GM21390 (cell line): ENCODE data around the gene DPEP2.
A peak's percentile ranks its signal among the peaks of the same experiment; 100 is the strongest.
"Not testable (repeated sequence)": the region's sequence is repeated elsewhere in the genome, so short reads cannot be mapped to it uniquely, and the experiment has no call there.

Source experiments
- ATAC-seq: cut with Tn5 transposase; IDR thresholded peaks from one replicate; pipeline ENCODE4 v1.9.1; 2021; ENCODE audit not compliant: unreplicated experiment

DPEP2 gene

GRCh38 chr16:68009157-68009735, 10.0 kb upstream of the DPEP2 start:
- ATAC-seq, result no peak

DNA sequence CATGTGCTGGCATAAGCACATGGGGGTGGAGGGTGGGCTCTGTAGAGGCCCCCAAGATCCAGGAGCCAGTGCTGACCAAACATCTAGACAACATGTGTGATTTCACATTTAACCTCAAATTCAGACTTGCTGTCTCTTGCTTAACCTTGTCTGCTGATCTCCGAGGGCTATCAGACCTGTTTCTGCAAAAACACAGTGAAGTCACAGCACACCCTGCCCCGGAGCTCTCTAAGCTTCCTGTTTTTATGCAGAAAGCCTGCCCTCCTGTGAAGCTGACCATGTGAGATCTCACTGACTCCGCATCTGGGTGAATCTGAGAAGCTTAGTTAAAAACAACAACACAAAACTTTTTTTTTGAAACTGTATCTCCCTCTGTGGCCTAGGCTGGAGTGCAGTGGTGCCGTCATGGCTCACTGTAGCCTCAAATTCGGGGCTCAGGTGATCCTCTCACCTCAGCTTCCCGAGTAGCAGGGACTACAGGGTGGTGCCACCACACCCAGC, 6.6 kb upstream of the DPEP2 start:
- ATAC-seq, result no peak

DNA sequence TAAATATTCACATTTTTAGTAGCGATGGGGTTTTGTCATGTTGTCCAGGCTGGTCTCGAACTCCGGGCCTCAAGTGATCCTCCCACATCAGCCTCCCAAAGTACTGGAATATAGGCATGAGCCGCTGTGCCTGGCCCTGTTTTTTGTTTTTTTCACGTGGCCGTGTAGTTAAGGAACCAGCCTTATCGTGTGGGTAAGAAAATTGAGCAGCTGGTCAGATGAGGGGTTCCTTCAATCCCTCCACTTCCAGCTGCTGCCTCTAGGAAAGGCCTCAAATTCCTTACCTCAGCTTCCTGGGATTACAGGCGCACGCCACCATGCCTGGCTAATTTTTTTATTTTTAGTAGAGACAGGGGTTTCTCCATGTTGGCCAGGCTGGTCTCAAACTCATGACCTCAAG, 5.9 kb upstream of the DPEP2 start:
- ATAC-seq, result no peak

DNA sequence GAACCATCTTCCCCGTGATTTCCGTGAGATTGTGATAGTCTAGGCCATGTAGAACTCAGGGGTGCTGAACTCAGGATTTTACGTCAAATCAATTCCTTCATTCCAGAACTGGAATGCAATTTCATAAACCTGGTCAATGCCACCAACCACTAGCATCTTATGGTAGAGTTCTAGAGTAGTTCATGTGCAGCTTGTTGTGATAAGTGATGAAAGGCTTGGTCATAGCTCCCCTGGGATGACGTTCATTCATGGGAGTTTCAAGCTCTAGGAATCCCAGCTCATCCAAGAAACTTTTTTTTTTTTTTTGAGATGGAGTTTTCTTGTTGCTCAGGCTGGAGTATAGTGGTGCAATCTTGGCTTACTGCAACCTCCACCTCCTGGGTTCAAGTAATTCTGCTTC, 3.7 kb upstream of the DPEP2 start:
- ATAC-seq, result no peak

DNA sequence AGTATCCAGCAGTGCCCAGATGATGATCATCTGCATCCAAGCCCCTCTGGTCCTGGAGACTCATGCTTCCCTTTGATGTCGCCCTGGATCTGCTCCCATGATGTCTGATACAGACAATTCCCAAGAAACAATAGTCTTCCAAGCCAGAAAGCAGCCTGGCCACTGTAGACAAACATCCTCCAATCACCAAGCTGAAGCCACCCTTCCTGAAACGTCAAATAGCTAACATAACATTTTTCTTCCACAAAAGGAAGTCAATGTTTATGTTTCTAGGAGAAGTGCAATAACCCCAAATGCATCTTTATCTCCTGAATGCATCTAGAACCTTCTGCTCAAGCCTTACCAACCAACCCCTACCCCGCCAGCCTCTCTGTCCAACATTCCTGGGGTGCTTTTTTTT, 1.2 kb upstream of the DPEP2 start:
- no peak for ATAC-seq

DNA sequence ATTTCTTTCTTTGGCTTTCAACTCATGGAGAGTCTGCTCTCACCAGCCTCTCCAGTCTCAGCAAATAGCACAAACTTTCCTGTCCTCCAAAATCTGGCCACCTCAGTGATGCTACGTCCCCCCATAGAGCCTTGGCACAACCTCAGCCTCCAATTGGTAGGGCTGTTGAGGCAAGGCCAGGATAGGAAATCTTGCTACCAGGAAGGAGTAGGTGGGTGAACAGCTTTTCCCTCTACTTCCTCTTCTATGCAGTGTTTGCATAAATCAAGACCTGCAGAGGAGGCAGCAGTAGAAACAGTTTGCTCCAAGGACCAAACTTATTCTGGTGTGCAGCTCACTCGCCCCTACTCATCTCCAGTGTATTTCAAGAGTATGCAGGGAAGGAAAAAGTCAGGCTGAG, 701 bp upstream of the DPEP2 start:
- ATAC-seq, result no peak

- not testable (repeated sequence) for ATAC-seq
These were observed 979 bp downstream of the DPEP2 start for GRCh38 chr16:67998231-67998778.

GRCh38 chr16:67996666-67997065, 2.6 kb downstream of the DPEP2 start:
- ATAC-seq, result no peak

- ATAC-seq, result no peak
These were observed 3.9 kb downstream of the DPEP2 start for GRCh38 chr16:67995423-67995822.

DNA sequence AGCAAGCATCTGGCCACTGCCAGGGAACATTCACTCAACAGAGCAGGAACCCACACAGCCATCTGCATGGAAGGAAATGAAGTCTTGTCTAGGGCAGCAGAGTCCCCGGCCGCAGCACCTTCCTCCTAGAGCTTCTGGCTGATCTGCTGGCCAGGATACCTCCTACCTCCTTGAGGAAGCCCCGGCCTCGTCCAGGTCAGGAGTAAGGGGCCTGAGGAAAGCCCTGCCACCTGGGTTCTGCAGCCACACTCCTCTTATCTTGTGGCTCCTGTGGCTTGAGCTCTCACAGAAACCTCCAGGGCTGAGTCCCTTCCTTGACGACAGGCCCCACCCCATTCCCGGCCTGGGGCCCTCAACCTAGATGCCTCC, 5.3 kb downstream of the DPEP2 start:
- not testable (repeated sequence) for ATAC-seq

GRCh38 chr16:67993207-67994039, 5.9 kb downstream of the DPEP2 start:
- peak; percentile 67 for ATAC-seq

DNA sequence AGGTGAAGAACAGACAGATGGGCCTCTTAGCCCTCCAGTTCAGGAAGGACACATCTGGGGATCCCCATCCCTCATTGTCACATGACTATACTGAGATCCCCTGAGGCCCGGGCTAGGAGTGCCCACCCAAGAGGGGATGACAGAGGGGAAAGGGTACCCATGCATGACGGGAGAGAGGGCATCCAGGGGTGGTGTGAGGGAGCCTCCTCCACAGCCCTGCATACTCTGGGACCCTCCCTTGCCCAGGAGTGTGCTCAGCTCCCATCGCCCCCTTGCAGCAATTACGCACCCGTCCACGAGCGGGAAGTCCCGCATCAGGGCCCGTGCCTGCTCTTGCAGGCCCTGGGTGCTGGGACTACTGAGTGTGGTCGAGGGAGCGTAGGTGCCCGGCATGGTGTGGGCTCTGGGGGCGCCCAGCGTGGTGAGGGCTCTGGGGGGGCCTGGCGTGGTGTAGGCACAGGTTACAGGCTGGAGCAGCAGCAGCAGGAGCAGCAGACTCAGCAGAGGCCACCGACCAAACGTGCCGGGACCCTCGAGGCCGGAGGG, 6.5 kb downstream of the DPEP2 start:
- ATAC-seq, result no peak

DNA sequence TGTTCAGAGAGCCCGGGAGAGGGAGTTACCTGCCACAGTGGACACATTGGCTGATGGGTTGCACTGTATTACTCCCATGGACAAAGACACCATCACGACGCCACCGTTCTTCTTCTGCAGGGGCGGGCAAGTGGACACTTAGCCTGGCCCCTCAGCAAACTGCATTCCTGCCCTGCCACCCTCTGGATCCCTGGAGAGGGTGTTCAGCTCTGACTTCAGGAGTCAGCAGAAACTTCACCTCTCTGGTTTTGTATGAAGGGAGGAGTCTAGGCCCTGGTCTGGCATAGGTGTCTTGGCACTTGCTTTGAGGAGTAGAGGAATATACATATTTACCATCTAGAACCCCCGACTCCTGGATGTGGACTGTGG, 9.3 kb downstream of the DPEP2 start:
- no peak for ATAC-seq

DNA sequence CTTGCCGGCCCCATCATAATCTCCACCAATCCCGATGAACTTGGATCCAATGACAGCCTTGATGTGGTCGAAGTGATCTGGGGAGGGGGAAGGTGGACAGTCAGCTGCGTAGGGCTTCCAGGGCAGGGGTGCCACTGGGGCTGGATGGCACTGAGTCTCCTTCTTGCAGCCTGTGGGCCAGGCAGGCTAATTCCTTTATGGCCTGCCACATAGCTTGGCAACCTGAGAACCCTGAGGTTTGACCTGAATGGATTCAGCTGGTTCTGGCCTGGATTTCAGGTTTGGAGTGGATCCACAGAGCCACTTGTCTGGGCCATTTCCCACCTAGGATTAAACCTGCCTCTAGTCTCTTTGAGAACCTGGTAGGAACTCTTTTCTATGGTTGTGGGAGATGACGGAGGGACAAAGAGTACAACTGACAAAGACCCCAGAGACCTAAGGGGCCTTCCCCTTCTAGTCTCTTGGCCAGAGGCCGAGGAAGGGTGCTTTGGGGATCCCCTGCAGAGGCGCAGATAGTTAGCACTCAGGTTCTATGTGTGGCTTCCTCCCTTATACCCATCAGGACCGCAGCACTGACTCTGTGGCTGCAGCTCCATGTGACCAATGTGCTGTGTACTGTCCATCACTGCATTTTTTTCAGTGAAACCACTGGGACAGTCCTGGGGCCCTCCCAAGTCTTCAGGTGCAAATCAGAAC, 9.8 kb downstream of the DPEP2 start:
- ATAC-seq, result no peak

DNA sequence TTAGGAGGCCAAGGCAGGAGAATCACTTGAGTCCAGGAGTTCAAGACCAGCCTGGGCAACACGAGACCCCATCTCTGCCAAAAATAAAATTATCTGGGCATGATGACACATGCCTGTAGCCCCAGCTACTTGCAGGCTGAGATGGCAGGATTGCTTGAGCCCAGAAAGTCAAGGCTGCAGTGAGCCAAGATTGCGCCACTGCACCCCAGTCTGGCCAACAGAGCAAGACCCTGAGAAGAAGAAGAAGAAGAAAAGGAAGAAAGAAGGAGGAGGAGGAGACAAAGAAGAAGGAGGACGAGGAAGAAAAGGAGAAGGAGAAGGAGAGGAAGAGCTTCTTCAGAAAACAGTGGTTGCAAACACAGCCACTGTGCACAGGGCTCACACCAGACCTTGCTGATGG, 10.6 kb downstream of the DPEP2 start:
- ATAC-seq, result no peak

DNA sequence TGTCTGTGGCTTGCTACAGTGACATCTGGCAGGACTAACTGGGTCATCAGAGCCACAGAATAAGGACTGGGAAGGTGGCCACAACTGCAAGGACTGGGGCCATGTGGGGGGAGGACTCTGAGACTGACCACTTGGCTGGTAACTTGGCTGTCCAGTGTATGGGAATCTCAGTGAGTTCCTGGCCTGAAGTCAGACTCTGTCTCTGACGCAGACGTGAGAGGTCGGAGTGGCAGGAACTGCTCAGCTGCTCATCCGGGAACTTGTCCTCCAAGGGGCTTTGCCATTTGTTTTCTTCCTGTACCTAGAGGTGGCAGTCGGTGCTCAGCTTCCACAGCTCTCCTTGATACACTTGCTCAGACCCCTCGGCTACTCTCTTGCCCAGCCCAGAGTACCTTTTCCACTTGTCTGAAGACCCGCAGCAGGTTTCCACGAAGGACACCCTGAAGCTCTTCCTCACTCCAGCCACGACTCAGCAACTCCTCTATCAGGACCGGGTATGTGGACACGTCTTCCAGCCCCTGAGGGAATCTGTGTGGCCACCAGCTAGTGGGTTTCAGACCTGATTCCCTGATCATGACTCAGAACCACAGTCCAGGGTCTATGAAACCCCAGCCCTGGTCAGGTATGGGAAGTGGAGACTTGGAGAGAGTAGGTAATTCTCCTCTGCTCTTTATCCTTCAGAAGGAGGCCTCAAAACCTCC, 11.7 kb downstream of the DPEP2 start:
- ATAC-seq, result no peak

GRCh38 chr16:67986949-67987348, 12.3 kb downstream of the DPEP2 start:
- ATAC-seq, result no peak

GRCh38 chr16:67982011-67982696, 17.1 kb downstream of the DPEP2 start:
- no peak for ATAC-seq

DNA sequence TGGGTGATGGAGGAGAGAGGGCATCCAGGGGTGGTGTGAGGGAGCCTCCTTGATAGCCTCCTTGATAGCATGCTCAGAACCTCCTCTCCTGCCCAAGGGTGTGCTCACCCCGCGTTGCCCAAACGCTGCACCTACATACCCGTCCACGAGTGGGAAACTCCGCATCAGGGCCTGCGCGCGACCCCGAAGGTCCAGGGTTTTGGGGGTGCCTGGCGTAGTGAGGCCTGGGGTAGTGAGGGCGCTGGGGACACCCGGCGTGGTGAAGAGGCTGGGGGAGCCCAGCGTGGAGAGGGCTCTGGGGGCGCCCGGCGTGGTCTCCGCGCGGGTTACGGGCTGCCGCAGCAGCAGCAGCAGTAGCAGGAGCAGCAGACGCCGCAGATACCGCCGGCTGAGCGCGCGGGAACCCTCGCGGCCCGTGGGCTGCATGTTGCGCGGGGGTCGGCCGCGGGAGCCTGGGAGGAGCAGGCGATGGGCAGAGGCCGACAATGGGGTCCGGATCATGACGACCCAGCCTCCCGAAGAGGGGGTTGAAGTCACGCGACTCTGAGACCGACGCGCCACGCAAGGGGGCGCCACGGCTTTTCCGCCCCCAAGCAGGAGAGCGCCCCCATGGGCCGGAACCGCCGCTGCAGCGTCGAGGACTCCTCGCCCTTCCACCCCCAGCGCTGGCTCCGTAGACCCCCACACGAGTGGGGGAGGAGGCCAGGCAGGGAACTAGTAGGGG, 19.2 kb downstream of the DPEP2 start, which contains the start of gene DPEP3:
TSS of gene DPEP3 (minus strand) at position 545 of the 724 bp plus-strand sequence. CDS start at position 426, 119 bp downstream.
- ATAC-seq, result no peak
